BE2C (cell line): ENCODE data around the gene CFLAR.

Experiments
- DNase-seq: peaks from one replicate; pipeline ENCODE4 v3.0.0-alpha.2; 2020
- H3K27me3 ChIP-seq: fragments of 250-450 bp; sonication (Bioruptor Pico); 2 replicates; pipeline ENCODE4 v1.5.1; 2020; ENCODE audit warnings: mild to moderate bottlenecking
- H3K36me3 ChIP-seq: fragments of 250-450 bp; sonication (Bioruptor Pico); 2 replicates; pipeline ENCODE4 v1.5.1; 2020; ENCODE audit warnings: mild to moderate bottlenecking
- H3K4me1 ChIP-seq: fragments of 250-450 bp; sonication (Bioruptor Pico); 2 replicates; pipeline ENCODE4 v1.5.1; 2020
- H3K4me3 ChIP-seq: 2 replicates; pipeline ENCODE4 v1.5.1; 2011; ENCODE audit warnings: low read depth, low read length
- H3K9me3 ChIP-seq: fragments of 250-450 bp; sonication (Bioruptor Pico); 2 replicates; pipeline ENCODE4 v1.5.1; 2020
- CTCF ChIP-seq: IDR thresholded peaks from 2 replicates; pipeline ENCODE4 v1.5.1; 2012; ENCODE audit warnings: mild to moderate bottlenecking, low read depth, low read length

CFLAR gene

GRCh38 chr2:201154615-201155399, 38.8 kb downstream of the CFLAR start:
- TF ChIP-seq CTCF: no peak
- Histone ChIP-seq H3K27me3 (no peaks in the 10 kb centered on the region), H3K36me3 (peaks cover 2% of the 10 kb centered on the region; the same call in 1 of the 2 replicates), H3K9me3 (no peaks in the 10 kb centered on the region), H3K4me1 (peaks cover 10% of the 10 kb centered on the region), H3K4me3 (no peak overlapping the region)
- DNase-seq: no peak

- no peaks in the 10 kb centered on the region for H3K9me3 ChIP-seq
- H3K4me1 ChIP-seq: peaks cover 9% of the 10 kb centered on the region
- TF ChIP-seq CTCF: no peak
- peaks cover 2% of the 10 kb centered on the region; the same call in 1 of the 2 replicates for H3K36me3 ChIP-seq
- DNase-seq: no peak
- no peak overlapping the region for H3K4me3 ChIP-seq
- no peaks in the 10 kb centered on the region for H3K27me3 ChIP-seq
These were observed 40.1 kb downstream of the CFLAR start for GRCh38 chr2:201156036-201156435.

- no peak for TF ChIP-seq CTCF
- H3K27me3 ChIP-seq: no peaks in the 10 kb centered on the region
- no peaks in the 10 kb centered on the region for H3K9me3 ChIP-seq
- no peak overlapping the region for H3K4me3 ChIP-seq
- DNase-seq: no peak
- H3K36me3 ChIP-seq: peaks cover 2% of the 10 kb centered on the region; the same call in 1 of the 2 replicates
- H3K4me1 ChIP-seq: peaks cover 6% of the 10 kb centered on the region
These were observed 40.7 kb downstream of the CFLAR start for GRCh38 chr2:201156640-201157039.

- Histone ChIP-seq H3K4me3 (no peak overlapping the region), H3K27me3 (no peaks in the 10 kb centered on the region), H3K36me3 (no peaks in the 10 kb centered on the region), H3K4me1 (peaks cover 6% of the 10 kb centered on the region), H3K9me3 (no peaks in the 10 kb centered on the region)
- TF ChIP-seq CTCF: no peak
- DNase-seq: no peak
These were observed 41.7 kb downstream of the CFLAR start for GRCh38 chr2:201157694-201158093.

- TF ChIP-seq CTCF: peak; percentile 93
- Histone ChIP-seq H3K4me3 (no peak overlapping the region), H3K4me1 (peaks cover 6% of the 10 kb centered on the region), H3K27me3 (no peaks in the 10 kb centered on the region), H3K36me3 (no peaks in the 10 kb centered on the region), H3K9me3 (no peaks in the 10 kb centered on the region)
- DNase-seq: peak; percentile 75
These were observed 42.4 kb downstream of the CFLAR start for GRCh38 chr2:201158111-201158929.

- no peak for DNase-seq
- Histone ChIP-seq H3K9me3 (no peaks in the 10 kb centered on the region), H3K36me3 (no peaks in the 10 kb centered on the region), H3K27me3 (no peaks in the 10 kb centered on the region), H3K4me3 (no peak overlapping the region), H3K4me1 (no peaks in the 10 kb centered on the region)
- TF ChIP-seq CTCF: no peak
These were observed 48.2 kb downstream of the CFLAR start for GRCh38 chr2:201164166-201164565.
